Bronchial epithelial cell (primary cell): ENCODE data around the gene CFAP251. TPM values are rescaled to one million over a fixed set of nuclear protein-coding genes. Genes with fewer than 3 reads are reported as not detected.
A peak's percentile ranks its signal among the peaks of the same experiment; 100 is the strongest.

Experiments
- DNase-seq: peaks from one replicate; pipeline ENCODE4 v3.0.0-alpha.2; 2010; ENCODE audit warnings: low read depth
- FAIRE-seq: peaks from 2 replicates; lab custom pipeline; 2011; peaks lifted over from hg19 to GRCh38; lab: Jason Lieb, UNC
- H3K27me3 ChIP-seq: 2 replicates; pipeline ENCODE4 v1.5.1; 2011; ENCODE audit warnings: low read length; ENCODE audit not compliant: control insufficient read depth, insufficient read depth
- H3K36me3 ChIP-seq: 2 replicates; pipeline ENCODE4 v1.5.1; 2011; ENCODE audit warnings: low read length; ENCODE audit not compliant: control insufficient read depth, insufficient read depth
- H3K4me3 ChIP-seq: 2 replicates; pipeline ENCODE4 v1.5.1; 2011; ENCODE audit warnings: mild to moderate bottlenecking, low read depth, low read length, control low read depth
- CTCF ChIP-seq: IDR thresholded peaks from 2 replicates; pipeline ENCODE4 v1.5.1; 2011; ENCODE audit warnings: mild to moderate bottlenecking, moderate library complexity, low read length, control low read depth, inconsistent platforms; ENCODE audit not compliant: insufficient read depth, severe bottlenecking
- total RNA-seq: library from RNA; depleted of rRNA; stranded (reverse); fragments of >200 nt; gene quantifications from 2 replicates; pipeline ENCODE4 v1.2.1, GENCODE V29; 2014

Gene CFAP251
- total RNA-seq, 1 donor from 2014 or later = 13.7 TPM

DNA sequence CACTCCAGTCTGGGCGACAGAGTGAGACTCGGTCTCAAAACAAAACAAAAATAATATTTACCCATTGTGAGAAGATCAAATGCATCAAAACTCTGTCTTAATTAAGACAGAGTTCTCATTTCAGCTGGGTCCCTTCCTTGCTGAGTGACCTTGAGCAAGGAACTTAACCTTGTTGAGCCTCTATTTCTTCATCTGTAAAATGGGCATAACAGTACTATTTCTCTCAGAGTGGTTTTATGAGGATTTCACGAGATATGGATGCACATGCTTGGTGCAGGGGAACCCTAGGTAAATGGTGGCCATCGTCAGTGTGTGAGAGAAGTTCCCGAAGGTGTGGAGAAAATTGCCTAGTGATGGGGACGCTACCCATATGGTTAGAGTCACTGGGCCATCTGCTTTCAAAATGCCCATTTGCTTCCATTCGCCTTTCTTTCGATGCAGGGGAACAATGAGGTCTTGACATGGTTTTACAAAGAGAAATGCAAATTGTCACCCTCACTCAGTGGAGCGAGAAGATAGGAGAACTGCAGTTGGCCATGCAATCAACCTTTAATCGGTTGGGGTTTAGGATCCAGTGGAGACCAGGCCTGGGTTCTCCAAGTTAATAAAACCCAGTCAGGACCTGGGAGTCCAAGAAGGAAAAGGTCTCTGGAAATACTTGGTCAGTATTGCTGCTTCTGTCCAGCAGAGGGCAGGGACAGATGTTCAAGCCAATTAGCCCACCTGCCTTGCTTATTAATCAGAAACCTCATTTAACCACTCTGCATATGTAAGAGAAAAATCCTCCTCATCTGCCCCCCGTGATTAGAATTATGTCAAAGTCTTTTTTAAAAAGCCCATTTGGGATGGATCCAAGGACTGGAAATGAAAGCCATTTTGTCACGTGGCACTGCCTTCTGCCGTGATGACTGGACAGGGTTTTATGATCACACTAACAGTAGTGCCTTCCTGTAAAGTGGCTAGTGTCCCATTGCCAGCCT, 37.2 kb downstream of the CFAP251 start:
- FAIRE-seq (no peak), DNase-seq (no peak)
- Histone ChIP-seq H3K27me3 (no peaks in the 10 kb centered on the region), H3K36me3 (peaks cover 9% of the 10 kb centered on the region), H3K4me3 (no peak overlapping the region)
- peak; percentile 38 for TF ChIP-seq CTCF

DNA sequence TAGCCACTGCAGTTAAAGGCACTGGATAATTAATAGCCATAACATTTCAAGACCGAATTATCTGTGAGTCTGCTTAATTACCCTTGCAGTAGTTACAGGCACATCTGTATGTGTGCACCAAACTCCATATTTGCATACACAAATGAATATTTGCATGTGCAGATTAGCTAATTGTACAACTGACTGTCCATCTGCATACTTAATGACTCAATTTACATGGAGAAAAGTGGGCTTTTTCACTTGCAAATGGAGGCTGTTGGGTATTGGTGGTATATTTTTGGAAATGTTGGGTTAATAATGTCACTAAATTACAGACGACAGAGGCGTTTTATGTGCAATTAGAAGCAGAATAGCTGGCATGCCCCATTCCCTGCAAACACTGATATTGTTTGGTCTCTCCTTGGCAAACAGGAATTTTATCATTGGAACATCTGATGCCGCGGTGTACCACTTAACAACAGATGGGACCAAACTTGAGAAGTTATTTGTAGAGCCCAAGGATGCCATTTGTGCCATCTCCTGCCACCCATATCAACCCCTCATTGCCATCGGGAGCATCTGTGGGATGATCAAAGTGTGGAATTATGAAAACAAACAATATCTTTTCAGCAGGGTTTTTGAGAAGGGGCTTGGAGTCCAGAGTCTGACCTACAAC, 39.6 kb downstream of the CFAP251 start:
- no peak for DNase-seq
- FAIRE-seq = no peak
- no peak for TF ChIP-seq CTCF
- no peaks in the 10 kb centered on the region for H3K27me3 ChIP-seq
- no peak overlapping the region for H3K4me3 ChIP-seq
- H3K36me3 ChIP-seq = peaks cover 19% of the 10 kb centered on the region

DNA sequence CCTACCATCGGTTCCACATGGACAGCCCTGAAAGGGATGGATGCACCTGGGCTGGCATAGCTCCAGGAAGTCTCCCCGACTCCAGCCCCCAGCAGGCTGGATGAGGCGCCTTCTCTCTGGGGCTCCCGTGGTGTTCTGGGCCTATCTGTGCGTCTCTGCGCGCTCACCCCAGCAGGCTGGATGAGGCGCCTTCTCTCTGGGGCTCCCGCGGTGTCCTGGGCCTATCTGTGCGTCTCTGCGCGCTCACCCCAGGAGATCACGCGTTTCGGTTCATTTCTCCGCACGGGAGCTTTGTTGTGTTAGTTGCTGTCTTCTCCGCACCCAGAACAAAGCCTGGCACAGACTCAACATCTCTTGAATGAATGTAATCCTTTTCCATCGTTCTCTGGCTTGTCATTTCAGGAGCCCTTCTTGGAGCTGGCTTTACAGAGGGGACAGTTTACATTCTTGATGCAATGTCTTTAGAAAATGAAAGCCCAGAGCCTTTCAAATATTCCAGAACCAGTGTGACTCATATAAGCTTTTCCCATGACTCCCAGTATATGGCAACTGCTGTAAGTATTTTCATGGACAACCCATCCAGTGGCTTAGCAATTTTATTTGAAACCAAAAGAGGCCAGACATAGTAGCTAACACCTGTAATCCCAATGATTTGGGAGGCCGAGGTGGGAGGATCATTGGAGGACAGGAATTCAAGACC, 40.3 kb downstream of the CFAP251 start:
- no peak for TF ChIP-seq CTCF
- H3K36me3 ChIP-seq = peaks cover 22% of the 10 kb centered on the region
- no peak for DNase-seq
- H3K4me3 ChIP-seq = no peak overlapping the region
- FAIRE-seq = no peak
- H3K27me3 ChIP-seq = no peaks in the 10 kb centered on the region

- TF ChIP-seq CTCF = no peak
- no peaks in the 10 kb centered on the region for H3K27me3 ChIP-seq
- H3K36me3 ChIP-seq = peaks cover 22% of the 10 kb centered on the region
- no peak overlapping the region for H3K4me3 ChIP-seq
- peak; percentile 50 for FAIRE-seq
- DNase-seq = no peak
These were observed 42.1 kb downstream of the CFAP251 start for GRCh38 chr12:121960541-121960940.

GRCh38 chr12:121961195-121961879, 42.9 kb downstream of the CFAP251 start:
- Histone ChIP-seq H3K27me3 (no peaks in the 10 kb centered on the region), H3K4me3 (no peak overlapping the region), H3K36me3 (peaks cover 22% of the 10 kb centered on the region)
- no peak for TF ChIP-seq CTCF
- FAIRE-seq (no peak), DNase-seq (no peak)
